SK-N-SH (cell line): ENCODE measurements around the gene ANKRD34A.

Source experiments
- POLR2AphosphoS5 ChIP-seq: IDR thresholded peaks from 2 replicates; pipeline ENCODE4 v1.6.1; 2012; ENCODE audit warnings: low read depth, low read length
- RAD21 ChIP-seq: IDR thresholded peaks from 2 replicates; pipeline ENCODE4 v1.6.1; 2012; ENCODE audit warnings: mild to moderate bottlenecking, low read length

GRCh38 chr1:145918144-145918991 is 46.0 kb downstream of the ANKRD34A start, which contains the start of gene PEX11B:
- no peak for TF ChIP-seq RAD21
- peak; percentile 33; the same call in 1 of the 2 replicates for TF ChIP-seq POLR2AphosphoS5
